GM12878 (cell line): ENCODE results near the gene SPATC1L. TPM values are rescaled to one million over a fixed set of nuclear protein-coding genes. Genes with fewer than 3 reads are reported as not detected.

Experiments
- CREM ChIP-seq: IDR thresholded peaks from 2 replicates; pipeline ENCODE4 v1.6.1; 2014; ENCODE audit warnings: antibody characterized with exemption, low read depth
- EGR1 ChIP-seq, 2 experiments: IDR thresholded peaks; 1 replicate in 1 of 2; 2 replicates in 1 of 2; pipeline ENCODE4 v1.6.1; 2011 to 2012; ENCODE audit warnings: low read depth in 2 of 2, low read length in 2 of 2, borderline replicate concordance in 1 of 2, mild to moderate bottlenecking in 1 of 2, moderate library complexity in 1 of 2
- IKZF1 ChIP-seq: fragments of 450-650 bp; conservative IDR thresholded peaks from 2 replicates; pipeline ENCODE4 v1.6.1; 2017; ENCODE audit warnings: antibody characterized with exemption, mild to moderate bottlenecking
- POLR2A ChIP-seq: IDR thresholded peaks from 2 replicates; pipeline ENCODE4 v1.6.1; 2011; ENCODE audit warnings: low read depth, mild to moderate bottlenecking, low read length
- POLR2AphosphoS5 ChIP-seq: IDR thresholded peaks from 2 replicates; pipeline ENCODE4 v1.6.1; 2011; ENCODE audit warnings: mild to moderate bottlenecking, low read length, inconsistent platforms
- RFX5 ChIP-seq: IDR thresholded peaks from 2 replicates; pipeline ENCODE4 v1.6.1; 2011; ENCODE audit warnings: low read depth, low read length, improper control_type of control experiment
- TBL1XR1 ChIP-seq: IDR thresholded peaks from 2 replicates; pipeline ENCODE4 v1.6.1; 2012; ENCODE audit warnings: low read depth, low read length, improper control_type of control experiment
- polyA plus RNA-seq, 11 experiments: library from polyadenylated mRNA; depleted of rRNA in 4 of 11; unstranded in 6 of 11; stranded (reverse) in 5 of 11; fragments of >200 nt; fragmentation: Nextera tagmentation in 4 of 11; fragmentation: Illumina TruSeq in 1 of 11; extraction: Ambion mirVana in 4 of 11; extraction: Trizol in 1 of 11; gene quantifications; 1 replicate in 1 of 11; 2 replicates in 10 of 11; pipeline versions ENCODE4 v1.2.1 to v1.2.3, GENCODE V29; 2011 to 2016; ENCODE audit warnings: inconsistent platforms in 2 of 11, missing spikeins in 2 of 11, low read depth in 1 of 11
- total RNA-seq, 4 experiments: library from RNA; depleted of rRNA in 3 of 4; stranded (reverse); fragments of >200 nt in 3 of 4; fragmentation: Illumina TruSeq in 1 of 4; extraction: Trizol in 1 of 4; gene quantifications; 2 replicates each; pipeline versions ENCODE4 v1.2.1 to v1.2.3, GENCODE V29; 2013 to 2021
- TF ChIP-seq, protein P1 (sequence below): fragments of 450-650 bp; IDR thresholded peaks from 2 replicates; pipeline ENCODE4 v1.6.1; 2017; ENCODE audit warnings: mild to moderate bottlenecking, moderate library complexity
- TF ChIP-seq, protein P2 (sequence below): fragments of 450-650 bp; IDR thresholded peaks from 2 replicates; pipeline ENCODE4 v1.6.1; 2017; ENCODE audit warnings: borderline replicate concordance
- TF ChIP-seq, protein P3 (sequence below): fragments of 450-650 bp; IDR thresholded peaks from 2 replicates; pipeline ENCODE4 v1.6.1; 2017; ENCODE audit warnings: antibody characterized with exemption, mild to moderate bottlenecking, moderate library complexity

Gene SPATC1L
- total and polyA plus RNA-seq, 10 of the 15 experiments (the other 5 are each of a cell fraction or from before 2014, with no cell fraction given), result 1.4 to 16.0 (median 7.0) TPM; not detected in 2

DNA sequence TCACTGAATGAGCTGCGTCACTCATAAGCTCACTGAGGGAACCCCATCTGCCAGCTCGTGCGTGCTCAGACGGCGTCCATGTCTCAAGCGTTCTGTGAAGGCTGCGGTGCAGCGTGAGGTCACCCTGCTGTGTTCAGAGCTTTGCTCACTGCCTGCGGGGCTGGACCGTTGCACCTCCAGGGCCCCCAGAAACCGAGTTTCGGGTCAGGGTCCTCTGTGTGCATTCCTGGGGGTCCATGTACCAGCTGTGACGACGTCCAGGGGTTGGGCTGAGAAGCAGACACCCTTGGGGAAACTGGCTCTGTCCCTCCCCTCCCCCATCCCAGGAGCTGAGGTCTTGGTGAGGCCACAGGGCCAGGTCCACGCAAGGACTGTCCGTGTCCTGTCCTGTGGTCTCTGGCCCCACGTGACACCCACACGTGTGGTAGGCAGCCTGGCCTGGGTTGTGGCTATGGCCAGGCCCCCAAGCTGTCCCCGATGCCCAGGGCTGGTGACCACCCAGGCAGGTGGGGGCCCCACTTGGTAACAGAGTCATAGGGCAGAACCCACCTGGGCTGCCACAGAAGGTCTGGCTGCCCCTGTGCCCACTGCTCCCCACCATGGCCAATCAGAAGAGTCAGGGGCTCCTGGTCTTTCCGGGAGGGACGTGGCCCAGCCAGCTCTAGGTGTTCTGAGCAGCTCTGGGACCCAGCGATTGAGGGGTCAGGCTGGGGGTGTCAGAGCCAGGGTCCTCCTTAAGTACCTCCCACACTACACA lies 53.2 kb downstream of the SPATC1L start (continued):
- TF ChIP-seq, protein P1, sequence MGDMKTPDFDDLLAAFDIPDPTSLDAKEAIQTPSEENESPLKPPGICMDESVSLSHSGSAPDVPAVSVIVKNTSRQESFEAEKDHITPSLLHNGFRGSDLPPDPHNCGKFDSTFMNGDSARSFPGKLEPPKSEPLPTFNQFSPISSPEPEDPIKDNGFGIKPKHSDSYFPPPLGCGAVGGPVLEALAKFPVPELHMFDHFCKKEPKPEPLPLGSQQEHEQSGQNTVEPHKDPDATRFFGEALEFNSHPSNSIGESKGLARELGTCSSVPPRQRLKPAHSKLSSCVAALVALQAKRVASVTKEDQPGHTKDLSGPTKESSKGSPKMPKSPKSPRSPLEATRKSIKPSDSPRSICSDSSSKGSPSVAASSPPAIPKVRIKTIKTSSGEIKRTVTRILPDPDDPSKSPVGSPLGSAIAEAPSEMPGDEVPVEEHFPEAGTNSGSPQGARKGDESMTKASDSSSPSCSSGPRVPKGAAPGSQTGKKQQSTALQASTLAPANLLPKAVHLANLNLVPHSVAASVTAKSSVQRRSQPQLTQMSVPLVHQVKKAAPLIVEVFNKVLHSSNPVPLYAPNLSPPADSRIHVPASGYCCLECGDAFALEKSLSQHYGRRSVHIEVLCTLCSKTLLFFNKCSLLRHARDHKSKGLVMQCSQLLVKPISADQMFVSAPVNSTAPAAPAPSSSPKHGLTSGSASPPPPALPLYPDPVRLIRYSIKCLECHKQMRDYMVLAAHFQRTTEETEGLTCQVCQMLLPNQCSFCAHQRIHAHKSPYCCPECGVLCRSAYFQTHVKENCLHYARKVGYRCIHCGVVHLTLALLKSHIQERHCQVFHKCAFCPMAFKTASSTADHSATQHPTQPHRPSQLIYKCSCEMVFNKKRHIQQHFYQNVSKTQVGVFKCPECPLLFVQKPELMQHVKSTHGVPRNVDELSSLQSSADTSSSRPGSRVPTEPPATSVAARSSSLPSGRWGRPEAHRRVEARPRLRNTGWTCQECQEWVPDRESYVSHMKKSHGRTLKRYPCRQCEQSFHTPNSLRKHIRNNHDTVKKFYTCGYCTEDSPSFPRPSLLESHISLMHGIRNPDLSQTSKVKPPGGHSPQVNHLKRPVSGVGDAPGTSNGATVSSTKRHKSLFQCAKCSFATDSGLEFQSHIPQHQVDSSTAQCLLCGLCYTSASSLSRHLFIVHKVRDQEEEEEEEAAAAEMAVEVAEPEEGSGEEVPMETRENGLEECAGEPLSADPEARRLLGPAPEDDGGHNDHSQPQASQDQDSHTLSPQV, result no peak
- no peak for TF ChIP-seq RFX5
- TF ChIP-seq, protein P2, sequence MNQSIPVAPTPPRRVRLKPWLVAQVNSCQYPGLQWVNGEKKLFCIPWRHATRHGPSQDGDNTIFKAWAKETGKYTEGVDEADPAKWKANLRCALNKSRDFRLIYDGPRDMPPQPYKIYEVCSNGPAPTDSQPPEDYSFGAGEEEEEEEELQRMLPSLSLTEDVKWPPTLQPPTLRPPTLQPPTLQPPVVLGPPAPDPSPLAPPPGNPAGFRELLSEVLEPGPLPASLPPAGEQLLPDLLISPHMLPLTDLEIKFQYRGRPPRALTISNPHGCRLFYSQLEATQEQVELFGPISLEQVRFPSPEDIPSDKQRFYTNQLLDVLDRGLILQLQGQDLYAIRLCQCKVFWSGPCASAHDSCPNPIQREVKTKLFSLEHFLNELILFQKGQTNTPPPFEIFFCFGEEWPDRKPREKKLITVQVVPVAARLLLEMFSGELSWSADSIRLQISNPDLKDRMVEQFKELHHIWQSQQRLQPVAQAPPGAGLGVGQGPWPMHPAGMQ, result no peak
- no peak for TF ChIP-seq IKZF1
- TF ChIP-seq, protein P3, sequence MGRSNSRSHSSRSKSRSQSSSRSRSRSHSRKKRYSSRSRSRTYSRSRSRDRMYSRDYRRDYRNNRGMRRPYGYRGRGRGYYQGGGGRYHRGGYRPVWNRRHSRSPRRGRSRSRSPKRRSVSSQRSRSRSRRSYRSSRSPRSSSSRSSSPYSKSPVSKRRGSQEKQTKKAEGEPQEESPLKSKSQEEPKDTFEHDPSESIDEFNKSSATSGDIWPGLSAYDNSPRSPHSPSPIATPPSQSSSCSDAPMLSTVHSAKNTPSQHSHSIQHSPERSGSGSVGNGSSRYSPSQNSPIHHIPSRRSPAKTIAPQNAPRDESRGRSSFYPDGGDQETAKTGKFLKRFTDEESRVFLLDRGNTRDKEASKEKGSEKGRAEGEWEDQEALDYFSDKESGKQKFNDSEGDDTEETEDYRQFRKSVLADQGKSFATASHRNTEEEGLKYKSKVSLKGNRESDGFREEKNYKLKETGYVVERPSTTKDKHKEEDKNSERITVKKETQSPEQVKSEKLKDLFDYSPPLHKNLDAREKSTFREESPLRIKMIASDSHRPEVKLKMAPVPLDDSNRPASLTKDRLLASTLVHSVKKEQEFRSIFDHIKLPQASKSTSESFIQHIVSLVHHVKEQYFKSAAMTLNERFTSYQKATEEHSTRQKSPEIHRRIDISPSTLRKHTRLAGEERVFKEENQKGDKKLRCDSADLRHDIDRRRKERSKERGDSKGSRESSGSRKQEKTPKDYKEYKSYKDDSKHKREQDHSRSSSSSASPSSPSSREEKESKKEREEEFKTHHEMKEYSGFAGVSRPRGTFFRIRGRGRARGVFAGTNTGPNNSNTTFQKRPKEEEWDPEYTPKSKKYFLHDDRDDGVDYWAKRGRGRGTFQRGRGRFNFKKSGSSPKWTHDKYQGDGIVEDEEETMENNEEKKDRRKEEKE, result no peak
- TF ChIP-seq POLR2A, result no peak
- TF ChIP-seq TBL1XR1, result no peak
- TF ChIP-seq EGR1 (IDR thresholded peaks at IDR 0.05; ENCODE audit: borderline replicate concordance in 1 of 2, low read depth in 2 of 2, low read length in 2 of 2), result no peak
- no peak for TF ChIP-seq CREM
- TF ChIP-seq POLR2AphosphoS5, result no peak
- TF ChIP-seq, all 136 proteins: peak for 0
